Stimulated activated CD8-positive, alpha-beta memory T cell treated with anti-CD3 and anti-CD28 coated beads, Interleukin-7, amount 100 ng/mL, for 48 hours (primary cell): Measurements from ENCODE around the gene DIO1.

Experiments
- DNase-seq, 2 donors: peaks; one replicate each; pipeline ENCODE4 v3.0.0-alpha.2; 2020; ENCODE audit warnings: low read depth in 1 of 2; ENCODE audit errors: extremely low read depth in 1 of 2

DIO1 gene

DNA sequence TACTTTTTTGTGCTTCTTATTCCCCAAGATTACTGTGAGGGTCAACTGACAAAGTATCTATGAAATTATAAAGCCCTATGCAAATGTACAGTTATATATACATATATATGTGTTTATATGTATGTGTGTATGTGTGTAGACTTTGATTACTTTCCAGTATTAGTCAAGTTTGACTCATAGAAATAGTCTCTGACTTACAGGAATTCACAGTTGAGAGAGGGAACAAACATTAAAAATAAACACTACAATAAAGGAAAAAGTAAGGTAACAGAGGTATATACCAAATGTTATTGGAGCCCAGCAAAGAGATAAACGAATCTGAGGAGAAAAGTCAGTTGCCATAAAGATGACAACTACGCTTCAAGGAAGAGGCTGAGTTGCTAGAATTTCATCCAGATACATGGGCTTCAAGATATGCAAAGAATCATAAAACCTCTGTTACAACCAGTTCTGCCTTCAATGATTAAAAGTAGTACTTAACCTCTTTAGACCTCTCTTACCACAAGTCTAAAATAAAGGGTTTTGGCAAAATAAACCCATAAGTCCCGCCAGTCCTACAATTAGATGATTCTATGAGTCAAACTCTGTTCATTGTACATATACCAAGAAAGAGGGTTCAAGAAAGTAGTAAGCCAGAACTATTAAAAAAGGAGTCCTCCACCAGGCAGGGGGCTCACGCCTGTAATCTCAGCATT lies 44.3 kb downstream of the DIO1 start:
- no peak for DNase-seq

DNA sequence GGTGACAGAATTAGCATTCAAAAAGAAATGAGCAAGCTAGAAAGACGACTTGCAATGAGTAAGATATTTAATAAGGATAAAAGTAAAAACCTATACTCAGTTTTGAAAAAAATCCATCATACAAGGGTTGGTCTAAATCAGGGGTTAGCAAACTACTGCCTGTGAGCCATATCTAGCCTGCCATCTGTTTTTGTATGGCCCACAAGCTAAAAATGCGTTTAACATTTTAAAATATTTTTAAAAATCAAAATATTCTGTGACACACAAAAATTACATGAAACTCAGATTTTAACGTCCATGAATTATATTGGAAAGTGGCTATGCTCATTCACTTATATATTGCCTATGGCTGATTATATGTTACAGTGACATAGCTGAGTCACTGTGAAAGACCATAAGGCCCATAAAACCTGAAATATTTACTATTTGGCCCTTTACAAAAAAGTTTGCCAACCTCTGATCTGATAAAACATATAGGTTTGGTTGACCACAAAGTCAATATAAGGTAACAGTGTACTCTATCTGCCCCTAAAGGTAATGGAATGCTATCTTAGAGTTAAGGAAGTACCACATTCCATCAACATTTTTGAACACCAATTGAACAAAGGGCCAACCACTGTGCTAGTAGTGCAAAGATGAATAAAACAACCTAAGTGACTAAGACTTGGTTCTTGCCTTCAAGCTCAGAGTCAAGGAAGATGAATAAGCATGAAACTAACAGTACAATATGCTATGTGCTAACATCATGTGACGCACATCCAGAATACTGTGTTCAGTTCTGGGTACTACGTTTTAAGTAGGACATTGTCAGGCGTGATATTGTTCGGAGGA lies 48.4 kb downstream of the DIO1 start:
- no peak for DNase-seq

DNA sequence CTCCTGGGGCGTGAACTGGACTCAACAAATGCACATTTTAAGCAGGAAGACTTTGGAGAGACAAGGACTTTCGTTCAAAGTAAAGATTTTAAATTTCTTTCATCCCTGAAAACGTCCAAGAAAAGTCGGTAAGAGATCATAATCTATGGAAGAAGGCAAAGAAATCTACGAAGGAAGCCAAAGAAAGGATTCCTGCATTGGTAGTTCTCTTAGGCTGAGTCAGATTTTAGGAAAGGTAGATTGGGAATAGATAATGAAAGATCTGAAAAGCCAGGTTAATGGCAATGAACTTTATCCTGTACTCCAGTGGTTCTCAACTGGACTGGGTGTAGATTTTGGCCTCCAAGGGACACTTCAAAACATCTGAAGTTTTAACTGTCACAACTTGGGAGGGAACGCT lies 49.1 kb downstream of the DIO1 start:
- no peak for DNase-seq

DNA sequence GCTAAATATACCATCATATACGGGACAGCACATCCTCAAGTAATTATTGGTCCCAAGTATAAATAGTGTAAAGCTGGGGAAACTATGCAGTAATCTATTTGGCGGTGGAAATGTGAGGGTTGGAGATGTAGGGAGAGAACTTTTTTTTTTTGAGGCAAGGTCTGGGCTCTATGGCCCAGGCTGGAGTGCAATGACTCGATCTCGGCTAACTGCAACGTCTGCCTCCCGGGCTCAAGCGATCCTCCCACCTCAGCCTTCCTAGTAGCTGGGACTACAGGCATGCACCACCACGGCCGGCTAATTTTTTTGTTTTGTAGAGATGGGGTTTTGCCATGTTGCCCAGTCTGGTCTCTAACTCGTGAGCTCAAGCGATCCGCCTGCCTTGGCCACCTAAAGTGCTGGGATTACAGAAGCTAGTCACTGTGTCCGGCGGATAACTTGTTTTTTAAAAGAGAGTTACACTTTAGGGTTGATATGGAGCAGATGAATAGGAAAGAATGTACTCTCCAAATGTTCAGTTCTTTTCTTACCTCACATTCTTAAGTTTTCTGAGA lies 49.6 kb downstream of the DIO1 start:
- no peak for DNase-seq

DNA sequence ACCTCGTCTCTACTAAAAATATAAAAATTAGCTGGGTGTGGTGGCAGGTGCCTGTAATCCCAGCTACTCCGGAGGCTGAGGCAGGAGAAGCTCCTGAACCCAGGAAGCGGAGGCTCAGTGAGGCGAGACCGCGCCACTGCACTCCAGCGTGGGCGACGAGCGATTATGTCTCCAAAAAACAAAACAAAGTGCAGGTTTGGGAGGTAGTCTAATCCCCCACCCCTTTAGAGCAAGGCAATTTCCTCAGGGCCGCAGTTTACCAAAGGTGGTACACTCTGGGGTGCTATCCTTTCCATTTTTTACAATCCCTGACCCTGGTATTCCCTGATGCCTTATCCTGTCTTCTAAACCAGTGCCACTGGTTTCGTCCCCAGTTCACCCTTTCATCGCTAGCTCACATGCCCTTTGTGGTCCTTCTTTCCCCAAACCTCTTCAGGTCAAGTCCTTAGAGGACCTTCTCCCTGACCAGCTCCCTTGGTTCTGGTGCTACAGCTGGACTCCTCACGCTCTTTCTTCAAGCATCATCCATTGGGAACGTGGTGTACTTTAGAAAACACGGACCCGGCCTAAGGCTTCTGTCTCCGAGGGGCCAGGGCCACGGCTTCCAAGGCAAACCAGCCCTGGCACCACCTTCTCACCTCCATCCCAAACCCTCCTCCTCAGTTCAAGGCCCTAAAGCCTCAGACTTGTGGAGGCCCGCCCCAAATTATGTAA lies 50.6 kb downstream of the DIO1 start:
- DNase-seq = no peak

DNA sequence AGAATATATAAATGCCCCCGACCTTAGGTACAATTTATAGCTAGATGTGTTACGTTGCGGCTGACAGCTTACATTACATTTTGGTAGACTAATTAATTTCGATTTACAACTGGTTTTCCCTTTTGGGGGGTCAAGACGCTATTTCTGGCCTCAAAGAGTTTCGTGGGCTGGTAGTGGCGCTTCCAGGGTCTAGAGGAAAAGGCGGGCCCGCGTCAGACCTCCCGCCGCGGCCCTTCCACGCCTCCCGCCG lies 51.1 kb downstream of the DIO1 start:
- DNase-seq = no peak

DNA sequence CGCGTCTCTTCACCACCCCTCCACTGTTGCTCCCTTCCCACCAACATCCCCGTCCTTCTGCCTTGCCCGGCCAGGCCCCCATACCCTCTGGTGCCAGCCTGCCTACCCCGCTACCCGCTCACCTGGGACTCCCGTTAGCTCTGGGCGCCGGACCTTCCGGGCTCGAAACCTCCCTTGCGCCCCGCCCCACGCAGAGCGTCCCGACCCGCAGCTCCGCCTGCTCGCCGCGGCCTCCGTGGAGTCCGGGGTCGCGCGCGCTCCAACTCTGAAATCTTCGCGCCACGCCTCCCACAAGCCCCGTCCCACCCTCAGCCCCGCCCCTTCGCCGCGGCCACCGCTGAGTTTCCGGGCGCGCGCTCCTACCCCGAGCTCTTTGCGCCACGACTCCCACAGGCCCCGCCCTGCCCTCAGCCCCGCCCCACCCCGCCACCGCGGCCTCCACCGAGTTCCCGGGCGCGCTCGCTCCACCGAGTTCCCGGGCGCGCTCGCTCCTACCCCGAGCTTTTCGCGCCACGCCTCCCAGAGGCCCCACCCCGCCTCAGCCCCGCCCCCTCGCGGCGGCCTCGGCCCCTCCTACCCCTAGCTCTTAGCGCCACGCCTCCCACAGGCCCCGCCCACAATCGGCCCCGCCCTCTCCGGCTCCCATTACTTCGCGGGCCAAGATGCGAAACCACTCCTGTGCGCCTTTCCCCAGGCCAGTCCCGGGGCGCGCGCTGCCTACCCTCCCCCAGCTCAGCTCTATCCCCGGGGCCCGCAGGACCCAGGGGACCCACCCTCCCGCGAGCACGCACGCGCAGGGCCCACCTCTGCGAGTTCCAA lies 51.7 kb downstream of the DIO1 start, which contains the start of gene IFT25:
IFT25 (minus strand) TSS at position 267 of the 819 bp plus-strand sequence. CDS start 5,617 bp downstream, outside the sequence.
- DNase-seq = peak; percentile 92 to 95

DNA sequence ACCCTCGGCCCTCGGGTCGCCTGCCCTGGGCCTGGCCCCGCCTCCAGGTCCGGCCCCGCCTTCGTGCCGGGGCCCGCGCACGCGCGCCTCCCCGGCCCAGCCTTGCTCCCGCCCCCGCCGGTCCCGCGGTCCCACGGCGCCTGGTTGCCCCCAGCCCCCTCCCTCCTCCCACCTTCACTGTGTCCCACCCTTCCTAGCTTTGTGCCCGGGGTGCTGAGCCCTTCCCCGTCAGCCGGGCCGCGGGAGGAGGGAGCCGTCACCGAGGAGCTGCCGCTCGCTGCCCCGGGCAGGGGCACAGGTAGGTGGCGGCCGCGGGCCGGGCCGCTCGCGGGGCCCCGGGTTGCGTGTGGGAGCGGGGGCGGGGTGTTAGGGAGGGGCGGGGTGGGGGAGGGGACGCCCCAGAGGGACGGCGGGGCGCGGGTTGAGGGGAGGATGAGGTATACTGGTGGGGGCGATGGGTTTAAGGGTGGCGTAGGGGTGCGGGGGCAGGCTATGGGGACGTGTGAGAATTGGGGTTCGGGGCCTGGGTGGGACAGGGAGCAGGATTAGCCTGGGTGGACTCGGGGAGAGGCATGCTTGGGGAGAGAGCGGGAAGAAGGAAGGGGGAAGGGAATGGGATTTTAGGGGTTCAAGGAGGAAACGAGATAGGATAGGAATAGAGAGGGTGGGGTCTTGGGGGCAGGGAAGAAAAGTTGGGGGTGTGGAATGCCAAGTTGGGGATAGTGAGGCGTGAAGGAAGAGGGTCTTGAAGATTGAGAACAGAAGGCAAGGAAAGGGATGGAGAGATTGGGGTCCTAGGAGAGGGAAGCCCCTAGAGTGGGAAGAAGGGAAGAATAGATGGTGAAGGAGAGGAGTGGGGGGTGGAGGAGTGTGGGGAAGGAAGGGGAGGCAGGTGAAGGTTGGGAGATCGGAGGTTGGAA lies 52.5 kb downstream of the DIO1 start, which contains the start of gene LRRC42:
LRRC42 (plus strand) TSS at position 99 of the 920 bp plus-strand sequence. CDS start 5,650 bp downstream, outside the sequence.
- peak in 1 of 2 donors; percentile 48 for DNase-seq

DNA sequence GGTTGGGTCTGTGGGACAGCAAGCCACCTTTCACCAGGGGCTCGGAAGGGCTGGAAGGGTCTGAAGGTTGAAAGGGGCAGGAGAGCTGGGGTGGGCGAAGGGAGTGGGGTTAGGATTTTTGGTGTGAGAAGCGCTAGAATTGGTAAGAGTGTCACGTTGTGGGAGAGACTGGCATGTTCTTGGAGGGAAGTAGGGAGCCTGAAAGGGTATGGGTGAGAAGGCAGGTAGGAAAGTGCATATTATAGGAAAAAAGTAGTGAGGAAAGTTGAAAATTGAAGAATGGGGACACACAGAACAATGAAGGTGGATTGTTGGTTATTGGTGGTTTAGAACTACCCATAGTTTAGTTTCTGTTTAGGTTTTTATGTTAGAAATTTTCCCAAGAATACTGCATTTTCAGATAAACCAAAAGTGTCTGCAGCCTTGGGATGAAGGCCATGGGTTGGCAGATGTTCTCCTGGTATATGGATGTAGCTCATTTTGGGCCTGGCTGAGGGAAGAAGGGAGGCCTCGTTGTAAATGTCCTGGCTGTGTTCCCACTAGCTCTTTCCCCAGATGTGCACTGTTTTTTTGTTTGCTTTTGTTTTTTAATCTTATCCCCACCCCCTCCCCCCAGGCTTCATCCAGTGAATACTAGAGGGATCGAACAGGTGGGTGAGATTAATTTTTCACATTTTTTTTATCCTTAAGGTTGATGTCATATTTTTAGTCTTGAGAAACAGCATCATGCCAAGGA lies 53.4 kb downstream of the DIO1 start:
- DNase-seq = no peak

DNA sequence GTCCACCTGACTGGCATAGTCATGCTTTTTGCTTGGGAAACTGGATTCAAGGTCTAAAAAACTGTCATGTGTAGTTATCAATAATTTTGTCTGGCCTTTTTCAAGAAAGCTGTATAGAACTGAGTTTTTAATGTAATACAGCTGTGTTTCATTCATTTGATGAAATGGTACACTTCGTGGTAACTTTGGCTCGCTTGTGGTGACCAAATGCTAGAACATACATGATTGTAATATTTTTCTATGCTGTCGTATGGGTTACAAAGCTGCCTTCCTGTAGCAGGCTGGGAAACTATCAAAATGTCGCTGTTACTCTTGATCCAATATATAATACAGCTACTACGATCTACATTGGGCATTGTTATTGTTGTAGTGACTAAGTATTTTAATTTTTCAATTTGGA lies 54.3 kb downstream of the DIO1 start:
- DNase-seq = no peak

DNA sequence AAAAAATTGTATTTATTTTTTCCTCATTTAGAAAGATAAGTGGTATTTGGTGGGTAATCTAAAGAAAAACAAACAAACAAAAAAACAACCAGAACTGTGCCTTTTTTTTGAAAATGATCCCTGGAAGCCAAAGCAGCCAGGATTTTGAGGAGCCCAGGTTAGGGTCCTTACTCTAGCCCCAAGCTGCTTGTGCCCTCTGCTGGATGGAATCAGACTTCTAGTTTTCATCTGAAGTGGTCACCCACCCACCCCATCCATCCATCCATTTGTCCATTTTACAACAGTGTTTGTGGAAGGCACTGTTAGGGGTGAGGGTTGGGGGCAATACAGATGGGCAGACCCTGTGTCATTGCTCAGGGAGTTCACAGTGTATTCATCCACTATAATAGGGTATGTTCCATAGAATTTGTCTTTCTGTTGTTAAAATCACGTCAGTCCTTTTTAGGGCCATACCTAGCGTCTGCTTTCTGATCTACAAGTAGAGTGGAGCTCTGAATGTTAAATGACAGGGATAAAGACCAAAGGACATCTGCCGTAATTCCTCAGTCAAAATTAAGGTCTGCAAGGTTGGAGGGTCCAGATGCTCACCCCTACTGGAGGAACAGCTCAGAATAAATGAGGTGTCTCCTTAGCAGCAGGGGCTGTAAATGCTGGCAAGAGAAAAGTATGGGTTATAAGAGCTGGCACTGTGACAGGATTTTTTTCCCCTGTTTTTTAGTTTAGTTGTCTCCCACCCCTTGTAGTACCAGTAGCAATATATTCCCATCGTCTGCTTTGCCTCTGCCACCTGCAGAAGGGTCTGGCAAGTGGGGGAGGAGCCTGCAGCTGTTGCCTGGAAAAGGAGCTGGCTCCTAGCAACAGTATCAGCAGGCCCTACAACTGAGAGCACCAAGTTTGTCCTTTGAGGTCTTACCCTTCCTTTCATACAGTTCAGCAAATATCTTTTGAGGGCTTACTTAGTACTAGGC lies 55.3 kb downstream of the DIO1 start:
- DNase-seq = no peak

DNA sequence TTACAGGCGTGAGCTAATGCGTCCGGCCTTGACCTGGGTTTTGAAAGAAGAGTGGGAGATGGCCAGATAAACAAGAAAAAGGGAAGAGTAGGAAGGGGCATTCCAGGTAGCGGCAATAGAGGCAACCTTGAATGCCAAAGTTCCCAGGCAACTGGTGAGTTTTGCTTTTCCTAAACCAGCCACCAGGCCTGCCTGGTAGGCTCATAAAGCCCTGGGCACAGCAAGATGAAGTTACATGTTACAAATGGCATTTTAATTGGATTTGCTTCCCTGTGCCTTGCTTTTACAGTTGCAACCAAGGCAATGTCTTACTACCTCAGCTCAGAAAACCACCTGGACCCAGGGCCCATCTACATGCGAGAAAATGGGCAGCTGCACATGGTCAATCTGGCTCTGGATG lies 57.7 kb downstream of the DIO1 start:
- no peak for DNase-seq

DNA sequence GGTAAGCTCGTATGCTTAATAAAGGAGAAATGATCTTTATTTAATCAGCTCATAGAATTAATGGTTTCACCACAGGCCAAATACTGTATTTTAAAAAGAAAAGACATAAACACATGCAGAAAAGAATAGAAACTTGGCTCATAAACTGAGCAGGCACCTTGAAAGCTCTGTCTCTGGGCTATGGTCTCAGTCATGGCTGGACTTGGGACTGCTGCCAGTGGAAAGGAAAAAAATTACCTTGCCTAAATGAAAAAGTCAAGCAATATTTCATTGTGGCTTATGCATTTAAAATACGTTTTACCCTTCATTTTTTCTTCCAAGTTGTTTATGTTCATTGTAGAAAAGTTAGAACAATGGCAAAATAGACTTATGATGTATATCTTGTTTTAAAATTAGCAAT lies 60.1 kb downstream of the DIO1 start:
- DNase-seq = no peak

DNA sequence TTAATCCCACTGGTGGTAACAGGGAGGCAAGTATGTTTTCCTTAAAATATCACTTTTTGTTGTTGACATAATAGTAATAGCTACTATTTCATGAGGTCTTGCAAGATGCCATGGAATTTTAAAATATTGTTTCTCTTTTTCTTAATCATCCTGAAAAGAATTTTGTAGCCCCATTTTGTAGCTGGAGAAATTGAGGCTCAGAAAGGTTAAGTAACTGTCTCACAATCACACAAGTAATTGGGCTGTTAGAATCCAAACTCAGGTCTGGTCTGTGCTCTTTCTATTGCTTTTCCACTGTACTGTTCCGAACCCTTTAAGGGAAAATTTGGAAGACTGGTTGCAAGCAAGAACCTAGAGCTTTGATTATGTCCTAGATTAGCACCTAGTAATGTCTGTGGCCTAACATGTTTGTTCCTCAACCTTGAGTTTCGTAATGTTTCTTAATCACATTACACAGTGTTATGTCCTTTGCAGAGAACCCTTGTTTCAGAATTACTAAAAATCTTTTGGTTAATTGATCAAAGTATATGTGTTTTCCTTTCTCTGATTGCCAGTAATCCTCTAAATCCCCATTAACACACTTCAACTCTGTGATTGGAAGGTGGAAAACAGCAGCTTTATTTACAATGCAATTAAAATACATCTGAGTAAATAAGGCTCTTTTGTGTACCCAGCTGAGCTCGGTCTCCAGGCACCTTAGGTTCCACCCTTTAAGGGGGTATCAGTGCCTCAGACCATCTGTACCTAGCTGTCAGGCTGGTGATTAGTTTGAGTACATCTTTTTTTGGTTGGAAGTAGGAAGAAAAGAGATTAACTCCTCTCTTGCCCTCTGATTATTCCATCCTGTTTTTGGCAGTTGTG lies 62.6 kb downstream of the DIO1 start:
- DNase-seq = no peak

DNA sequence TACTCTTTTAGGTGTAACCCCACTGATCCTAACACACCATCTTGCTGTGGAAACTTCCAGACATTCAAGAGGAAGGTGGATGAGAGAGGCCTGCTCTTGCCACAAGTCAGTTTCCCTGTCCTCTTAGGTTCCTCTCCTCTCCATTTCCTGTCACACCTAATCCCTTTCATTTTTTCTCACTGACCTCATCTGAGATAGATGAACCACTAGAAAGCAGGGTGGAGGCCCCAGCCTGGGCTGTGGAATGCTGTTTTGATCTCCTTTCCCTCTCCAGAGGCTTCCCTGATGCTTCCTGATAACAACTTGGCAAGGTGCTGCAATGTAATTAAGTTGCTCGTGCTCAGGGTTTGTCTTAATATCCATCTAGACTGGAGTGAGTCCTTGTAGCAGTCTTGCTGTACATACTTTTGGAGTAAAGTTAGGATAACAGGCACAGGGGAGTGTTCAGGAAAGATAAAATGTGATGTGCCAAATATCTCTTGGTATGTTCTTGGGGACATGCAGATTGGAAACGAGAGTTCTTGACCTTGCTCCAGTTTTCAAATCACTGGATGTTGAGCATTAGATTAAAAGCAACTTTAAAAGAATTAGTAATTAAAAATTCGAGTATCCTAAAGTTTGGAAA lies 63.3 kb downstream of the DIO1 start:
- no peak for DNase-seq

DNA sequence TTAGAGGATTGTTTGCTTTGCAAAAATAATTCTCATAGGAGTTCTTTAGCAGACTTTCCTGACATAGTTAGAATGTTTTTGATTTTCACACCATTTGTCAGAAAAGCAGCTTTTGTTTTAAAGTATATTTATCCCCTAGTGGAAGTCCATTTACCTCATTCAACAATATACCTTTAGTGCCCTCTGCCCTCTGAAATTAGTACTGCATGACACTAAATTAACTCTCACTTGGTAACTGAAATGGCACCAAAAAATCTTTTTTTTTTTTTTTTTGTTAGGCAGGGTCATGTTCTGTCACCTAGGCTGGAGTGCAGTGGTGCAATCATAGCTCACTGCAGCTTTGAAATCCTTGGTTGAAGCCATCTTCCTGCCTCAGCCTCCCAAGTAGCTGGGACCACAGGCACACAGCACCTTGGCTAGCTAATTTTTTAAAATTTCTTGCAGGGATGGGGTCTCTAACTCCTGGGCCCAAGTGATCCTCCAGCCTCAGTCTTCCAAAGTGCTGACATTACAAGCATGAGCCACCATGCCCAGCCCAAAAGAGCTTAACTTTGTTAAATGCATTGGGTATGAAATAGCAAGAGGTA lies 65.8 kb downstream of the DIO1 start:
- DNase-seq = no peak
